ENCODE measurements around the gene TSSC4.

- TF ChIP-seq CTCF (IDR thresholded peaks at IDR 0.05) (no peak), POLR2A (IDR thresholded peaks at IDR 0.05) (no peak)
Observed at GRCh38 chr11:2382129-2382517, 18.4 kb upstream of the TSSC4 start.
